ENCODE data around the gene THRB.

The THRB gene

GRCh38 chr3:24351779-24352469, 142.7 kb downstream of the THRB start:
- Histone ChIP-seq H3K9ac (ENCODE audit: low read length) (no peak overlapping the region), H3K9me2 (ENCODE audit: low read depth, low read length) (no peaks in the 10 kb centered on the region), H3K4me2 (ENCODE audit: low read length) (no peak overlapping the region), H3K79me2 (ENCODE audit: insufficient read depth, low read length) (no peaks in the 10 kb centered on the region), H3K27me3 (ENCODE audit: insufficient read depth, low read length) (no peaks in the 10 kb centered on the region), H3K36me3 (ENCODE audit: insufficient read depth, low read length) (no peaks in the 10 kb centered on the region), H3K9me3 (ENCODE audit: low read length) (no peaks in the 10 kb centered on the region), H3K27ac (ENCODE audit: low read depth, low read length, poor library complexity, severe bottlenecking) (no peak overlapping the region), H4K20me1 (ENCODE audit: insufficient read depth, low read length) (no peaks in the 10 kb centered on the region), H3K4me3 (ENCODE audit: low read depth, low read length, poor library complexity, severe bottlenecking) (no peak overlapping the region), H3F3A (ENCODE audit: insufficient read depth, low read length) (no peaks in the 10 kb centered on the region), H3K4me1 (ENCODE audit: insufficient read depth, low read length, severe bottlenecking) (no peaks in the 10 kb centered on the region), H2AFZ (ENCODE audit: low read length) (no peak overlapping the region)
- TF ChIP-seq EZH2 (IDR thresholded peaks at IDR 0.05; ENCODE audit: borderline replicate concordance, low read length) (no peak), CTCF (IDR thresholded peaks at IDR 0.05; ENCODE audit: low read length) (no peak)

- H3K27me3 ChIP-seq (ENCODE audit: insufficient read depth, low read length), result no peaks in the 10 kb centered on the region
- no peaks in the 10 kb centered on the region for H3K79me2 ChIP-seq (ENCODE audit: insufficient read depth, low read length)
- no peak overlapping the region for H3K27ac ChIP-seq (ENCODE audit: low read depth, low read length, poor library complexity, severe bottlenecking)
- H3K4me1 ChIP-seq (ENCODE audit: insufficient read depth, low read length, severe bottlenecking), result no peaks in the 10 kb centered on the region
- no peak overlapping the region for H3K4me2 ChIP-seq (ENCODE audit: low read length)
- H3K9me2 ChIP-seq (ENCODE audit: low read depth, low read length), result no peaks in the 10 kb centered on the region
- no peaks in the 10 kb centered on the region for H3F3A ChIP-seq (ENCODE audit: insufficient read depth, low read length)
- no peak overlapping the region for H3K4me3 ChIP-seq (ENCODE audit: low read depth, low read length, poor library complexity, severe bottlenecking)
- TF ChIP-seq EZH2 (IDR thresholded peaks at IDR 0.05; ENCODE audit: borderline replicate concordance, low read length) (no peak), CTCF (IDR thresholded peaks at IDR 0.05; ENCODE audit: low read length) (no peak)
- H4K20me1 ChIP-seq (ENCODE audit: insufficient read depth, low read length), result no peaks in the 10 kb centered on the region
- no peaks in the 10 kb centered on the region for H3K36me3 ChIP-seq (ENCODE audit: insufficient read depth, low read length)
- H2AFZ ChIP-seq (ENCODE audit: low read length), result no peak overlapping the region
- H3K9ac ChIP-seq (ENCODE audit: low read length), result no peak overlapping the region
- no peaks in the 10 kb centered on the region for H3K9me3 ChIP-seq (ENCODE audit: low read length)
These were observed 145.2 kb downstream of the THRB start for GRCh38 chr3:24349367-24350019.

- Histone ChIP-seq H3F3A (ENCODE audit: insufficient read depth, low read length) (no peaks in the 10 kb centered on the region), H3K4me1 (ENCODE audit: insufficient read depth, low read length, severe bottlenecking) (no peaks in the 10 kb centered on the region), H3K79me2 (ENCODE audit: insufficient read depth, low read length) (no peaks in the 10 kb centered on the region), H2AFZ (ENCODE audit: low read length) (no peak overlapping the region), H3K4me2 (ENCODE audit: low read length) (no peak overlapping the region), H3K9me3 (ENCODE audit: low read length) (no peaks in the 10 kb centered on the region), H3K27me3 (ENCODE audit: insufficient read depth, low read length) (no peaks in the 10 kb centered on the region), H3K9ac (ENCODE audit: low read length) (no peak overlapping the region), H4K20me1 (ENCODE audit: insufficient read depth, low read length) (no peaks in the 10 kb centered on the region), H3K4me3 (ENCODE audit: low read depth, low read length, poor library complexity, severe bottlenecking) (no peak overlapping the region), H3K27ac (ENCODE audit: low read depth, low read length, poor library complexity, severe bottlenecking) (no peak overlapping the region), H3K36me3 (ENCODE audit: insufficient read depth, low read length) (no peaks in the 10 kb centered on the region), H3K9me2 (ENCODE audit: low read depth, low read length) (no peaks in the 10 kb centered on the region)
- TF ChIP-seq CTCF (IDR thresholded peaks at IDR 0.05; ENCODE audit: low read length) (no peak), EZH2 (IDR thresholded peaks at IDR 0.05; ENCODE audit: borderline replicate concordance, low read length) (no peak)
These were observed 146.3 kb downstream of the THRB start for GRCh38 chr3:24348348-24348747.
